H4 (cell line): ENCODE results near the gene TRIM63. TPM values are rescaled to one million over a fixed set of nuclear protein-coding genes. Genes with fewer than 3 reads are reported as not detected.
A peak's percentile ranks its signal among the peaks of the same experiment; 100 is the strongest.
"Not testable (repeated sequence)": the region's sequence is repeated elsewhere in the genome, so short reads cannot be mapped to it uniquely, and the experiment has no call there.

Experiments used
- DNase-seq: peaks from one replicate; pipeline ENCODE4 v3.0.0-alpha.2; 2015; ENCODE audit warnings: low spot score
- total RNA-seq: library from RNA; depleted of rRNA; stranded (reverse); fragments of >200 nt; shearing (Covaris generic); gene quantifications from 2 replicates; pipeline ENCODE4 v1.2.3, GENCODE V29; 2014; rRNA removed

The TRIM63 gene
- total RNA-seq = not detected in 2 replicates

- DNase-seq = no peak
These were observed at the start of gene TRIM63 for GRCh38 chr1:26067432-26067911. TRIM63 (minus strand) TSS chr1:26067630; CDS start chr1:26067494, 136 bp downstream.

GRCh38 chr1:26114165-26114927 lies 46.9 kb upstream of the TRIM63 start:
- no peak for DNase-seq

- no peak for DNase-seq
These were observed 45.0 kb upstream of the TRIM63 start for GRCh38 chr1:26112407-26112775.

GRCh38 chr1:26111530-26112406 lies 44.3 kb upstream of the TRIM63 start, which contains the start of gene PDIK1L:
PDIK1L (plus strand) TSS chr1:26111824; CDS start chr1:26114309, 2,485 bp downstream.
- DNase-seq = peak; percentile 85

- DNase-seq = peak; percentile 43
These were observed 43.5 kb upstream of the TRIM63 start for GRCh38 chr1:26110731-26111529.

GRCh38 chr1:26109229-26110164 lies 42.1 kb upstream of the TRIM63 start:
- DNase-seq = no peak

GRCh38 chr1:26105226-26105548 lies 37.8 kb upstream of the TRIM63 start:
- DNase-seq = not testable (repeated sequence)

GRCh38 chr1:26102526-26102925 lies 35.1 kb upstream of the TRIM63 start:
- no peak for DNase-seq

GRCh38 chr1:26102119-26102518 lies 34.7 kb upstream of the TRIM63 start:
- no peak for DNase-seq

- DNase-seq = not testable (repeated sequence)
These were observed 32.8 kb upstream of the TRIM63 start for GRCh38 chr1:26100204-26100603.

- no peak for DNase-seq
These were observed 32.4 kb upstream of the TRIM63 start for GRCh38 chr1:26099780-26100179.

- DNase-seq = no peak
These were observed 31.2 kb upstream of the TRIM63 start for GRCh38 chr1:26098602-26099001.

- no peak for DNase-seq
These were observed 30.3 kb upstream of the TRIM63 start for GRCh38 chr1:26097696-26098095.

GRCh38 chr1:26096471-26096870 lies 29.0 kb upstream of the TRIM63 start:
- no peak for DNase-seq

- no peak for DNase-seq
These were observed 27.4 kb upstream of the TRIM63 start for GRCh38 chr1:26094677-26095383.

- DNase-seq = no peak
These were observed 26.7 kb upstream of the TRIM63 start for GRCh38 chr1:26094076-26094669.

GRCh38 chr1:26093569-26093968 lies 26.1 kb upstream of the TRIM63 start:
- not testable (repeated sequence) for DNase-seq

GRCh38 chr1:26092422-26092821 lies 25.0 kb upstream of the TRIM63 start:
- no peak for DNase-seq

- DNase-seq = no peak
These were observed 23.5 kb upstream of the TRIM63 start for GRCh38 chr1:26090893-26091292.

- no peak for DNase-seq
These were observed 21.7 kb upstream of the TRIM63 start for GRCh38 chr1:26089125-26089524.
